ENCODE data around the gene MCTP1.

MCTP1 gene

GRCh38 chr5:94769996-94770395, 514.9 kb downstream of the MCTP1 start:
- no peak for DNase-seq (ENCODE audit: low read depth)

DNA sequence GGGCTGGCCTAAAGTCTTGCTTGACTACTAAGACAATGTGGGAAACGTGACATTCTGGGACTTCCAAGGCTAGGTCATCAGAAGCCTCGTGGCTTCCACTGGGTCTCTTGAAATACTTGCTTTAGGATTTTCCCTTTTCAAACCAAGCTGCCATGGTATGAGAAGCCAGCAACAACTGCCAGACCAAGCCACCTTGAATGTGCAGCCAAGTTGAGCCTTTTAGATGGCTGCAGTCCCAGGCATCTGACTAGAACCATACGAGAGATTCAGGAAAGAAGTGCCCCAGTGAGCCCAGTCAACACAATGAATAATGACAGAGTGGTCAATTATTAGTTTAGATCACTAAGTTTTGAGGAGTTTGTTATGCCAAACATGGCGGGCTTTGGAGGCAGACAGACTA, 523.1 kb downstream of the MCTP1 start:
- DNase-seq (ENCODE audit: low read depth): no peak

GRCh38 chr5:94761055-94761454, 523.8 kb downstream of the MCTP1 start:
- no peak for DNase-seq (ENCODE audit: low read depth)

- no peak for DNase-seq (ENCODE audit: low read depth)
Observed at GRCh38 chr5:94759961-94760360, 524.9 kb downstream of the MCTP1 start.

- DNase-seq (ENCODE audit: low read depth): no peak
Observed at GRCh38 chr5:94759022-94759421, 525.9 kb downstream of the MCTP1 start.

GRCh38 chr5:94754824-94755223, 530.1 kb downstream of the MCTP1 start:
- no peak for DNase-seq (ENCODE audit: low read depth)

- no peak for DNase-seq (ENCODE audit: low read depth)
Observed at GRCh38 chr5:94751460-94751859, 533.4 kb downstream of the MCTP1 start.

GRCh38 chr5:94750681-94751080, 534.2 kb downstream of the MCTP1 start:
- no peak for DNase-seq (ENCODE audit: low read depth)

- no peak for DNase-seq (ENCODE audit: low read depth)
Observed at GRCh38 chr5:94749042-94749441, 535.9 kb downstream of the MCTP1 start.

DNA sequence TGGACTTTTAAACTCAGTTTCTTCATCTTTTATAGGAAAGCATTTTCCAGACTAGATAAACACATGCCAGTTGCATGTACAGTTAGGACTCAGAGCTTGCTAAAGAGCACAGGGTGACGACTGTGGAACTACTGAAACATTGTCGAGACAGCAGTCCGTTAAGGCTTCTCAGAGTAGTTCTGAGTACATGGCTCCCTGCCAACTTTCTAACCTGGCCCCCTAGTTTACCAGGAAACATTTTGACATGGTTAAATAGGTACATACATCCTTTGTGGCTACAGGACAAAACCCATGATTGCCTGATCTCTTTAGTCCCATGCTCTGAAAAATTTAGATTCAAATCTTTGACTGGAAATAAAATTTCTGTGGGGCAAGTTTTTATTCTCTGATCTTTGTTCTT, 536.7 kb downstream of the MCTP1 start:
- no peak for DNase-seq (ENCODE audit: low read depth)

- no peak for DNase-seq (ENCODE audit: low read depth)
Observed at GRCh38 chr5:94747371-94747770, 537.5 kb downstream of the MCTP1 start.

DNA sequence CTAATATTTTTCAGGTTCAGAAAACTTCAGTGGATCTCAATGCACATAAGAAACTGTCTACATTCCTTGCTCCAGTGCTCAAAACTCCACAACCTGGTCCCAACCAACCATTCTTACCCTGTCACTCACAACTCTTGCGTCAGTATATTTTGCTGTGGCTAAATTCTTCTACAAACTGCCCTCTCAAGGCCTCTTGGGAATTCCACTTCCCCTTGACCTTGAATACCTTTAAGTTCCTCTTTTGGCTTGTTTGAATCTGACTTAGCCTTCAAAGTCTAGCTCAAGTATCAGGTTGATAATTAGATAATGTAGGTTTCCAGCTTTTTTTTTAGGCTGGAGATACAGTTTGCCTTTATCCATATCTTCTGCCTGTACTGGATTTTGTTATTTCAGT, 538.2 kb downstream of the MCTP1 start:
- DNase-seq (ENCODE audit: low read depth): no peak

- no peak for DNase-seq (ENCODE audit: low read depth)
Observed at GRCh38 chr5:94745786-94746730, 538.8 kb downstream of the MCTP1 start.

DNA sequence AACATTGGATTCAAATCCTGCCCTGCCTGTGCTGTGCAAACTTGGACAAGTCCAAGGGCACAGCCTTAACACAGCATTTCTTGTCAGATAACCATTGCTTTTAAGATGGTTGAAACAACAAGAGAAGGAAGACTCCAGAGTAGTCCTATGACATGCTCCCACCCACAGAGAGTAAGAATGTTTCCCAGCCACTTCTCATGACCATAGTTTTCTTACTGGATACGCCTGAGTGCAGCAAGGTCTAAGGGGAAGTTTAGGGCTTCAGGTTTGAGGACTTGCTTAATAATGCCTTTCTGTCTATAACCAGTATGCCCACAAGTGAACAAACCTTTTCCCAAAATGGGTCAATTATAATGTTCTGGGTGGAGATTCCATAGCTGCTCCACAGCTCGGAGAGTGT, 540.0 kb downstream of the MCTP1 start:
- DNase-seq (ENCODE audit: low read depth): no peak

DNA sequence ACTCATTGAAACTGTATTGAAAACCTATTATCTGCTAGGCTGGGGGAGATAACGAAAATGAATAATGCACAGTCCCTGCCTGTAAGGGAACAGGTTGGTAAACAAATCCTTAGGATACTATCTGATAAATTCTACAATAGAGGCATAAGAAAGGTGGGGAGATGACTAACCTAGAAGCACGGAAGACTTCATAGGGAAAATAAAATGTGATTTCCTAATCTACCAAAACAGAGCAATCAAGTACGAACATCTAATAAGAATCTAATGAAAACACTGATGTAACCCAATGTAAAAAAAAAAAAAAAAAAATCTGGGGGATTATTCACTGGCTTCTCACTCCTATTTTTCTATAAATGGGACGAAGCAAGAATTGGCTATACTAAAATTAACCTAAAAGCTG, 542.0 kb downstream of the MCTP1 start:
- no peak for DNase-seq (ENCODE audit: low read depth)

- DNase-seq (ENCODE audit: low read depth): no peak
Observed at GRCh38 chr5:94740286-94740685, 544.6 kb downstream of the MCTP1 start.

DNA sequence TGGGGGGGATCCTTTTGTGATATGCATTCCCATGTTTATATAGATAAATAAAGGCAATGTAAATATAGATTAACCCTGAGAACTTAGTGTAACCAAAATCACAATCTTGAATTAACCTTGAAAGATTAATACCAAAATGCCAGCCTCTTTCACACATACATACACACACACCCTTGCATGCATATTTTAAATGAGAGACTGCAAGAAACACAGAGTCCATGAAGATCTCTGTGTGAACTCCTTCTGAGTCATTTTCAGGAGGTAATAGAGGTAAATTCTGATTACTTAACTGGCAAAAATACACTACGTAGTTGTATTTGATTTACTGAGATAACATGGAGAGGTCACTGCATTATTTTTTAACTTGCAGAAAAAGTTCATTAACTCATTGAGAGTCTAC, 548.4 kb downstream of the MCTP1 start:
- no peak for DNase-seq (ENCODE audit: low read depth)

- DNase-seq (ENCODE audit: low read depth): no peak
Observed at GRCh38 chr5:94731471-94731870, 553.4 kb downstream of the MCTP1 start.

GRCh38 chr5:94725142-94725541, 559.8 kb downstream of the MCTP1 start:
- DNase-seq (ENCODE audit: low read depth): no peak

DNA sequence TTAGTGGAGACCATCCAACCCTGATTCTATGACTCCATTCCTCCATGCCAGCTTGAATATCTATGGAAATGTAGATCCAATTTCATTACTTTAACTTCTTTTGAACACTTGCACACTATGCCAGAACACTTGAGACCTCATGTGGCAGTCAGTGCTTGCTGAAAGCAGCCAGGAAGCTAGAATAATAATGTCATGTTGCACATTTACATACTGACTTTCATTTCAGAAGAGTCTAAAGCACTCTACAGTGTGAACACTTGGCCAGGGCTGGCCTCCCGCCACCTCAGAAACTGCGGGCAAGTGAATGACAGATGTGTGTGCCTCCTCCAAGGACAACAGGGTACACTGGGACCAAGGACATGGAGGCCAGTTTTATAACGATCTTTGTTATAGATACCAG, 569.1 kb downstream of the MCTP1 start:
- DNase-seq (ENCODE audit: low read depth): no peak

- DNase-seq (ENCODE audit: low read depth): no peak
Observed at GRCh38 chr5:94711785-94712184, 573.1 kb downstream of the MCTP1 start.

GRCh38 chr5:94709277-94709676, 575.6 kb downstream of the MCTP1 start:
- DNase-seq (ENCODE audit: low read depth): no peak

DNA sequence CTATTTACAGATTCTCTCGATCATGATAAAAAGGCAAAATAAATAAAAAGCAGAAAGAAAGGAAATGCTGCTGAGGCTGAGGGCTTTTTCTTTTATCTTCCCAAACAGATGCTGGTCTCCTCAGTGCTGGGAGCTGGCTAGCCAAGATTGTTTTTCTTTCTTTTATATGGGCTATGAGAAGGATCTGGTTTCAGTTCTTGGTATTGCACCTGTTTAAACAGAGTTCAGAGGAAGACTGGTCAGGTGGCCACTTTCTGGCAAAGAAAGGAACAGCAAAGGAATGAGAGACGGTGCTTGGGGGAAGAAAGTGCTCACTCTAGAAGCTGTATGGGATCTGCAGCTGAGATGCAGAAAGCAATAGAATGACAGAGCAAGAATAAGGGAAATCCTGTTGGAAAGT, 577.5 kb downstream of the MCTP1 start:
- no peak for DNase-seq (ENCODE audit: low read depth)

DNA sequence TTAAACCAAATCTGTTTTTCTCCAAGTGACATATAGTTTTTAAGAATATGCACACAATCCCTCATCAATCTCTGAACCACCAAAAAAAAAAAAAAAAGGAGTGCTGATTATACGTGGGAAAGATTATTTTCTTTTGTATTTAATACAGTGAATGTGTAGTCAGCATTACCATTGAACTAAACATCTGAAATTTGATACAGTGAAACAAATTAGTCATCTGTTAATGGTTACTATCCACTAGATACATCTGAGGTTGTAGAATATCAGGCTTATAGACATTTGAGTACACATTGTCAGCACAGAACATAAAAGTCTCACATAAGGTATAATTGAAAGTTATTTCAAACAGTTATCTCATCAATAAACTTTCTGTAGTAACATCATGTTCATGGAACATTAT, 579.5 kb downstream of the MCTP1 start:
- DNase-seq (ENCODE audit: low read depth): no peak
